Measurements from ENCODE around the gene AIMP1. TPM values are rescaled to one million over a fixed set of nuclear protein-coding genes. Genes with fewer than 3 reads are reported as not detected.

AIMP1 gene
- total RNA-seq, 1 experiment from 2014 or later: 45.8 TPM

- POLR2A ChIA-PET: no interaction called here
These were observed 56.7 kb downstream of the AIMP1 start for GRCh38 chr4:106373026-106373425.

GRCh38 chr4:106380179-106380578, 63.8 kb downstream of the AIMP1 start:
- Histone ChIP-seq H3K27me3 (ENCODE audit: control insufficient read depth, insufficient read depth, low read length) (no peaks in the 10 kb centered on the region), H3K36me3 (ENCODE audit: control insufficient read depth, insufficient read depth, low read length) (no peaks in the 10 kb centered on the region), H3K4me3 (ENCODE audit: low read depth in 2 of 2, low read length in 2 of 2) (no peak overlapping the region), H3K4me1 (ENCODE audit: control insufficient read depth, insufficient read depth, low read length) (no peaks in the 10 kb centered on the region), H3K27ac (ENCODE audit: low read length) (no peak overlapping the region), H3K9me3 (ENCODE audit: control insufficient read depth, insufficient read depth, low read depth, low read length) (no peaks in the 10 kb centered on the region)
- ATAC-seq: no peak
- POLR2A ChIA-PET: no interaction called here
- CTCF ChIA-PET: no interaction called here
- BruUV-seq (replicated peaks): no TSS peak
- no peak for TF ChIP-seq CTCF (IDR thresholded peaks at IDR 0.05)
- no peak for TF ChIP-seq REST (IDR thresholded peaks at IDR 0.05; ENCODE audit: insufficient read depth in 1 of 2, low read depth in 2 of 2, low read length in 1 of 2)
- no peak for TF ChIP-seq POLR2AphosphoS5 (IDR thresholded peaks at IDR 0.05; ENCODE audit: low read depth, low read length)
- TF ChIP-seq TCF7L2 (IDR thresholded peaks at IDR 0.05; ENCODE audit: low read depth, low read length): no peak
- no peak for TF ChIP-seq SIN3A (IDR thresholded peaks at IDR 0.05; ENCODE audit: borderline replicate concordance, insufficient read depth, low read depth, low read length)
- DNase-seq (ENCODE audit: low read depth, low spot score): no peak
- in situ Hi-C loops (cut with HindIII; ENCODE audit: low pct_unique_long_range_greater_than_20kb, low sequenced_read_pairs): no loop called here
- intact Hi-C loops (cut with micrococcal nuclease; ENCODE audit: unreplicated experiment): no loop called here

More at GRCh38 chr4:106373026-106373425, 56.7 kb downstream of the AIMP1 start:
- ATAC-seq (no peak), DNase-seq (ENCODE audit: low read depth, low spot score) (no peak)
- H3K36me3 ChIP-seq (ENCODE audit: control insufficient read depth, insufficient read depth, low read length): no peaks in the 10 kb centered on the region
- H3K27ac ChIP-seq (ENCODE audit: low read length): no peak overlapping the region
- no peaks in the 10 kb centered on the region for H3K9me3 ChIP-seq (ENCODE audit: control insufficient read depth, insufficient read depth, low read depth, low read length)
- no peaks in the 10 kb centered on the region for H3K4me1 ChIP-seq (ENCODE audit: control insufficient read depth, insufficient read depth, low read length)
- CTCF ChIA-PET: interaction anchor here (0.7 kb wide), 1 partner anchor 9 kb away, joined by 3 read pairs; no protein-coding TSS in a partner anchor
- no peak overlapping the region for H3K4me3 ChIP-seq (ENCODE audit: low read depth in 2 of 2, low read length in 2 of 2)
- BruUV-seq (replicated peaks): no TSS peak
- H3K27me3 ChIP-seq (ENCODE audit: control insufficient read depth, insufficient read depth, low read length): no peaks in the 10 kb centered on the region
- intact Hi-C loops (cut with micrococcal nuclease; ENCODE audit: unreplicated experiment): loop anchor here (5.0 kb wide), 1 partner anchor 809 kb away; no protein-coding TSS in a partner anchor
- in situ Hi-C loops (cut with HindIII; ENCODE audit: low pct_unique_long_range_greater_than_20kb, low sequenced_read_pairs): no loop called here
- TF ChIP-seq POLR2AphosphoS5 (IDR thresholded peaks at IDR 0.05; ENCODE audit: low read depth, low read length) (no peak), CTCF (IDR thresholded peaks at IDR 0.05) (no peak), SIN3A (IDR thresholded peaks at IDR 0.05; ENCODE audit: borderline replicate concordance, insufficient read depth, low read depth, low read length) (no peak), TCF7L2 (IDR thresholded peaks at IDR 0.05; ENCODE audit: low read depth, low read length) (no peak), REST (IDR thresholded peaks at IDR 0.05; ENCODE audit: insufficient read depth in 1 of 2, low read depth in 2 of 2, low read length in 1 of 2) (no peak)
